Stomach (tissue), 4 donors: ENCODE measurements around the gene DNAJB5.

Experiments used
- CTCF ChIP-seq, 7 experiments: fragments of 450-650 bp in 4 of 7; fragments of 200-600 bp in 3 of 7; sonication (generic) in 3 of 7; IDR thresholded peaks; one replicate each; pipeline ENCODE4 v1.5.1; 2016 to 2019; ENCODE audit warnings: antibody characterized with exemption in 7 of 7, control low read depth in 2 of 7, mild to moderate bottlenecking in 1 of 7
- EP300 ChIP-seq: sonication (generic); formaldehyde crosslinking; IDR thresholded peaks from one replicate; pipeline ENCODE4 v1.6.1; 2017; ENCODE audit warnings: antibody characterized with exemption

- no peak for TF ChIP-seq EP300
- no peak for TF ChIP-seq CTCF (IDR thresholded peaks at IDR 0.05)
Measured at GRCh38 chr9:34983209-34983608, 6.3 kb upstream of the DNAJB5 start.
